Measurements from ENCODE around the gene DYNLRB2. TPM values are rescaled to one million over a fixed set of nuclear protein-coding genes. Genes with fewer than 3 reads are reported as not detected.
A peak's percentile ranks its signal among the peaks of the same experiment; 100 is the strongest.

The DYNLRB2 gene
- not detected for total RNA-seq
- under 1 TPM in 2 of 3 donors, not detected in 1; 0.22 to 0.27 TPM for polyA plus RNA-seq
- long read RNA-seq, donor 1, result 0 reads
- long read RNA-seq, donor 2, result 0 reads

GRCh38 chr16:80540516-80541305 lies at the start of gene DYNLRB2:
DYNLRB2 (plus strand) TSS chr16:80540993; CDS start chr16:80541077, 84 bp downstream.
- WGBS, 3 donors, result 2 to 3% (median 2%) methylated on average over 49 to 55 of the region's 55 CpGs
- peak; percentile 95 to 99 (median 97) for ATAC-seq
- peak; percentile 93 to 95 for DNase-seq
- Histone ChIP-seq H3K4me1 (no peaks in the 10 kb centered on the region), H3K36me3 (ENCODE audit: insufficient read depth in 1 of 2, low read depth in 1 of 2) (no peaks in the 10 kb centered on the region), H3K27ac (no peak within 1 kb of the TSS), H3K4me3 (peak within 1 kb of the TSS; percentile 83), H3K9me3 (no peaks in the 10 kb centered on the region), H3K27me3 (ENCODE audit: insufficient read depth in 3 of 3, low read length in 2 of 3) (peaks cover 0 to 22% (median 5%) of the 10 kb centered on the region in 3 donors)
- intact Hi-C loops (cut with DNase I), result loop anchor here in 1 of 2 donors (10.0 kb wide), 1 partner anchor 284 kb away; no protein-coding TSS in a partner anchor
- TF ChIP-seq CTCF (IDR thresholded peaks at IDR 0.05), result no peak

- ATAC-seq (no peak), DNase-seq (no peak)
- no peak for TF ChIP-seq CTCF (IDR thresholded peaks at IDR 0.05)
- Histone ChIP-seq H3K27ac (no peak overlapping the region), H3K4me1 (no peaks in the 10 kb centered on the region), H3K27me3 (ENCODE audit: insufficient read depth in 3 of 3, low read length in 2 of 3) (peaks cover 0 to 4% (median 2%) of the 10 kb centered on the region in 3 donors), H3K36me3 (ENCODE audit: insufficient read depth in 1 of 2, low read depth in 1 of 2) (no peaks in the 10 kb centered on the region), H3K9me3 (no peaks in the 10 kb centered on the region), H3K4me3 (no peak overlapping the region)
- intact Hi-C loops (cut with DNase I), result no loop called here
- WGBS, 3 donors, result 74 to 79% (median 78%) methylated on average over 11 of the region's 11 CpGs
Measured at GRCh38 chr16:80500116-80500859, 40.5 kb upstream of the DYNLRB2 start.

GRCh38 chr16:80500961-80501525 lies 39.8 kb upstream of the DYNLRB2 start:
- no peak overlapping the region for H3K27ac ChIP-seq
- H3K4me1 ChIP-seq, result no peaks in the 10 kb centered on the region
- ATAC-seq (no peak), DNase-seq (no peak)
- 76 to 87% (median 81%) methylated on average over 3 of the region's 3 CpGs for WGBS, 3 donors
- intact Hi-C loops (cut with DNase I), result no loop called here
- H3K36me3 ChIP-seq (ENCODE audit: insufficient read depth in 1 of 2, low read depth in 1 of 2), result no peaks in the 10 kb centered on the region
- H3K27me3 ChIP-seq (ENCODE audit: insufficient read depth in 3 of 3, low read length in 2 of 3), result peaks cover 0 to 4% (median 3%) of the 10 kb centered on the region in 3 donors
- TF ChIP-seq CTCF (IDR thresholded peaks at IDR 0.05), result no peak
- no peak overlapping the region for H3K4me3 ChIP-seq
- H3K9me3 ChIP-seq, result no peaks in the 10 kb centered on the region

- ATAC-seq (no peak), DNase-seq (no peak)
- Histone ChIP-seq H3K4me3 (no peak overlapping the region), H3K36me3 (ENCODE audit: insufficient read depth in 1 of 2, low read depth in 1 of 2) (no peaks in the 10 kb centered on the region), H3K27ac (no peak overlapping the region), H3K27me3 (ENCODE audit: insufficient read depth in 3 of 3, low read length in 2 of 3) (peaks cover 0 to 4% (median 2%) of the 10 kb centered on the region in 3 donors), H3K9me3 (no peaks in the 10 kb centered on the region), H3K4me1 (no peaks in the 10 kb centered on the region)
- WGBS, 3 donors, result 46 to 70% (median 62%) methylated on average over 2 of the region's 2 CpGs
- no peak for TF ChIP-seq CTCF (IDR thresholded peaks at IDR 0.05)
- intact Hi-C loops (cut with DNase I), result no loop called here
Measured at GRCh38 chr16:80503107-80503506, 37.7 kb upstream of the DYNLRB2 start.
